ENCODE measurements around the gene IQCK. TPM values are rescaled to one million over a fixed set of nuclear protein-coding genes. Genes with fewer than 3 reads are reported as not detected.

Gene IQCK
- total RNA-seq, 2 donors from 2014 or later: 13.1 to 13.2 TPM

GRCh38 chr16:19680881-19681340 is 37.2 kb upstream of the IQCK start:
- no peaks in the 10 kb centered on the region for H3K36me3 ChIP-seq

DNA sequence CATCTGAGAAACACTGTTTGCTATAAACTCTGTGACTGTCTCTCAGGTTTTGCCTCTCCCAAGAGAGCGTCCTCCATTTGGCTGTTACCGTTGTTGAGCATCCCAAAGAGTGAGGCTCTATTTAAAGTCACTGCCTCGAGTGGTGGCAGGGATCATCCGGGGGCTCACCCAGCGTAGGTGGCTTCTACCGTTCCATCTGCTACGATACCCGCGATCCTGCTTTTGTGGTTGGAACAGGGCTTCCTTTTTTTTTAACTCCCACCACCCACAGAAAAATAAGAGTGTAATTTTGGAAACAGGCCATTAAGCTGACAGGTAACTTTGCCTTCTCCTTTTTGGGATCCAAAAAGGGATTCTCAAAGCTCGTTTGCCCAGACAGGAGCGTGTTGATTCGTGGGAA is 36.4 kb upstream of the IQCK start:
- TF ChIP-seq, protein P1, sequence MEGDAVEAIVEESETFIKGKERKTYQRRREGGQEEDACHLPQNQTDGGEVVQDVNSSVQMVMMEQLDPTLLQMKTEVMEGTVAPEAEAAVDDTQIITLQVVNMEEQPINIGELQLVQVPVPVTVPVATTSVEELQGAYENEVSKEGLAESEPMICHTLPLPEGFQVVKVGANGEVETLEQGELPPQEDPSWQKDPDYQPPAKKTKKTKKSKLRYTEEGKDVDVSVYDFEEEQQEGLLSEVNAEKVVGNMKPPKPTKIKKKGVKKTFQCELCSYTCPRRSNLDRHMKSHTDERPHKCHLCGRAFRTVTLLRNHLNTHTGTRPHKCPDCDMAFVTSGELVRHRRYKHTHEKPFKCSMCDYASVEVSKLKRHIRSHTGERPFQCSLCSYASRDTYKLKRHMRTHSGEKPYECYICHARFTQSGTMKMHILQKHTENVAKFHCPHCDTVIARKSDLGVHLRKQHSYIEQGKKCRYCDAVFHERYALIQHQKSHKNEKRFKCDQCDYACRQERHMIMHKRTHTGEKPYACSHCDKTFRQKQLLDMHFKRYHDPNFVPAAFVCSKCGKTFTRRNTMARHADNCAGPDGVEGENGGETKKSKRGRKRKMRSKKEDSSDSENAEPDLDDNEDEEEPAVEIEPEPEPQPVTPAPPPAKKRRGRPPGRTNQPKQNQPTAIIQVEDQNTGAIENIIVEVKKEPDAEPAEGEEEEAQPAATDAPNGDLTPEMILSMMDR (IDR thresholded peaks at IDR 0.05): no peak
- intact Hi-C loops (cut with DNase I): loop anchor here (10.0 kb wide), 1 partner anchor 203 kb away; the partner anchor contains the start of gene GPRC5B
- Histone ChIP-seq H3K4me3 (no peak overlapping the region), H3K27ac (no peak overlapping the region), H3K36me3 (no peaks in the 10 kb centered on the region), H3K9ac (ENCODE audit: low read depth in 2 of 2, low read length in 2 of 2) (no peak overlapping the region), H3K9me3 (no peaks in the 10 kb centered on the region), H3K27me3 (no peaks in the 10 kb centered on the region), H3K4me1 (no peaks in the 10 kb centered on the region)
- no peak for DNase-seq

More at GRCh38 chr16:19680881-19681340, 37.2 kb upstream of the IQCK start:
- TF ChIP-seq, protein P1 (IDR thresholded peaks at IDR 0.05): no peak
- no peaks in the 10 kb centered on the region for H3K27me3 ChIP-seq
- H3K9ac ChIP-seq (ENCODE audit: low read depth in 2 of 2, low read length in 2 of 2): no peak overlapping the region
- no peaks in the 10 kb centered on the region for H3K9me3 ChIP-seq
- no peak for DNase-seq
- no peak overlapping the region for H3K27ac ChIP-seq
- H3K4me3 ChIP-seq: no peak overlapping the region
- H3K4me1 ChIP-seq: no peaks in the 10 kb centered on the region
- intact Hi-C loops (cut with DNase I): loop anchor here (10.0 kb wide), 1 partner anchor 204 kb away; the partner anchor contains the start of gene GPRC5B

GRCh38 chr16:19683453-19684236 is 34.4 kb upstream of the IQCK start:
- Histone ChIP-seq H3K9me3 (no peaks in the 10 kb centered on the region), H3K36me3 (no peaks in the 10 kb centered on the region), H3K4me1 (no peaks in the 10 kb centered on the region), H3K4me3 (no peak overlapping the region), H3K27me3 (no peaks in the 10 kb centered on the region), H3K9ac (ENCODE audit: low read depth in 2 of 2, low read length in 2 of 2) (no peak overlapping the region), H3K27ac (no peak overlapping the region)
- TF ChIP-seq, protein P1 (IDR thresholded peaks at IDR 0.05): no peak
- no peak for DNase-seq
- intact Hi-C loops (cut with DNase I): loop anchor here (10.0 kb wide), 1 partner anchor 201 kb away; the partner anchor contains the start of gene GPRC5B

DNA sequence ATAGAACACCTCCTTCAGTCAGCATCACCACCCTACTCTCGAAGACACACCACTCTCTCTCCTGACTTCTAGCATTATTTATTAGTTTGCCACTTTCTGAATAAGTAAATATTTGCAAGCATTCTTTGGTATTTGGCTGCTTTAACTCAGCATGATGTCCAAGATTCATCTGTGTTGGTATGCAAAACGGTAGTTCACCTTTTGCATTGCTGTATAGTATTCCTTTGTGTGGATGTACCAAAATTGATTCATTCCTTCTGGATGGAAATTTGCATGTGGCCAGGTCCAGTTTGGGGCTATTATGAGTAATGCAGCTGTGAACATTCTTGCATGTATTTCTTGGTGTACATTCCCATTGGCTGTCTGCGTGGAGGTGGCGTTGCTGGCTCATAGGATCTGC is 32.9 kb upstream of the IQCK start:
- Histone ChIP-seq H3K4me3 (no peak overlapping the region), H3K9me3 (no peaks in the 10 kb centered on the region), H3K27me3 (no peaks in the 10 kb centered on the region), H3K9ac (ENCODE audit: low read depth in 2 of 2, low read length in 2 of 2) (no peak overlapping the region), H3K36me3 (no peaks in the 10 kb centered on the region), H3K4me1 (no peaks in the 10 kb centered on the region), H3K27ac (no peak overlapping the region)
- no peak for DNase-seq
- TF ChIP-seq, protein P1 (IDR thresholded peaks at IDR 0.05): no peak
- intact Hi-C loops (cut with DNase I): loop anchor here (10.0 kb wide), 1 partner anchor 200 kb away; the partner anchor contains the start of gene GPRC5B

GRCh38 chr16:19687279-19687678 is 30.8 kb upstream of the IQCK start:
- intact Hi-C loops (cut with DNase I): loop anchor here (10.0 kb wide), 1 partner anchor 198 kb away; the partner anchor contains the start of gene GPRC5B
- Histone ChIP-seq H3K9ac (ENCODE audit: low read depth in 2 of 2, low read length in 2 of 2) (no peak overlapping the region), H3K4me1 (no peaks in the 10 kb centered on the region), H3K27me3 (no peaks in the 10 kb centered on the region), H3K9me3 (no peaks in the 10 kb centered on the region), H3K4me3 (no peak overlapping the region), H3K36me3 (no peaks in the 10 kb centered on the region), H3K27ac (no peak overlapping the region)
- DNase-seq: no peak
- TF ChIP-seq, protein P1 (IDR thresholded peaks at IDR 0.05): no peak
